ENCODE data around the gene ETFB.

DNA sequence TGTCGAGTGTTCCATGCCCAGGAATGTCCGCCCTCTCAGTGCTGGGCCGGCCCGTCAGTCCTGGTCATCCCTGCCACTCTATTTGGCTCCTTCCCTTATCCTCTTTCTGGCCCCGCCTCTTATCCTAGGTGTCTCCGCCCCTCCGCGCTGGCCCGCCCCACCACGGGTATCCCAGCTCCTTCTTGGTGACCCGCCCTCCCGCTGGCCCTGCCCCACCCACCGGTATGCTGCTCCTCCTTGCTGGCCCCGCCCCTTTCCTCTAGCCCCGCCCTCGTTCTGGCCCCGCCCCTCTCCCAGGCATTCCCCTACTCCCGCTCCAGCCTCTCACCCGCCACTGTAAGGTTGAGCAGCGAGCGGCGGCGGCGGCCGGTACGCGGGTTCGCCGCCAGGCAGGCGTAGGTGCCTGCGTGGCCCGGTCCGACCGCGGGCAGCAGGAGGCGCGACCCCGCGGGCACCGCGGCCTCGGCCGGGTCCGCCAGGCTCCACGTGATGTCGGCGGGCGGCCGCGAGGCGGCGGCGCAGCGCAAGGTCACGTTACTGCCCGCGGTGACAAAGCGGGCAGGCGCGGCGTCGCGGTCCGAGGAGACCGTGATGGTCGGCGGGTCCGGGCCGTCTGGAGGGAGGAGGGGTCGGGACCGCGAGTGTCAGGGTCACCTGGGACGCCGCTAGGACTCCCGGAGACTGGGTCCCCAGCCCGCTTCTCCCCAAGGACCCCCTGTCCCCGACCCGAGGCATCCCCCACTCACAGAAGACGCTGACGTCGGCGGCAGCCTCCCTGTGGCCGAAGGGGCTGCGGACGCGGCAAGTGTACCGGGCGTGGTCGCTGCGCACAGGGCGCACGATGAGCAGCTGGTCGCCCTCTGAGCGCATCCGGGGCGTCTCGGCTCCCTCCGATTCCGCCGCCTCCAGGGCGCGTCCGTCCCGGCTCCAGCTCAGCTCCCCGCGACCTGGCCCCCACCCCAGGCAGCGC, 26.2 kb downstream of the ETFB start:
- no peak for TF ChIP-seq POLR2A (IDR thresholded peaks at IDR 0.05)
- TF ChIP-seq, protein P1, sequence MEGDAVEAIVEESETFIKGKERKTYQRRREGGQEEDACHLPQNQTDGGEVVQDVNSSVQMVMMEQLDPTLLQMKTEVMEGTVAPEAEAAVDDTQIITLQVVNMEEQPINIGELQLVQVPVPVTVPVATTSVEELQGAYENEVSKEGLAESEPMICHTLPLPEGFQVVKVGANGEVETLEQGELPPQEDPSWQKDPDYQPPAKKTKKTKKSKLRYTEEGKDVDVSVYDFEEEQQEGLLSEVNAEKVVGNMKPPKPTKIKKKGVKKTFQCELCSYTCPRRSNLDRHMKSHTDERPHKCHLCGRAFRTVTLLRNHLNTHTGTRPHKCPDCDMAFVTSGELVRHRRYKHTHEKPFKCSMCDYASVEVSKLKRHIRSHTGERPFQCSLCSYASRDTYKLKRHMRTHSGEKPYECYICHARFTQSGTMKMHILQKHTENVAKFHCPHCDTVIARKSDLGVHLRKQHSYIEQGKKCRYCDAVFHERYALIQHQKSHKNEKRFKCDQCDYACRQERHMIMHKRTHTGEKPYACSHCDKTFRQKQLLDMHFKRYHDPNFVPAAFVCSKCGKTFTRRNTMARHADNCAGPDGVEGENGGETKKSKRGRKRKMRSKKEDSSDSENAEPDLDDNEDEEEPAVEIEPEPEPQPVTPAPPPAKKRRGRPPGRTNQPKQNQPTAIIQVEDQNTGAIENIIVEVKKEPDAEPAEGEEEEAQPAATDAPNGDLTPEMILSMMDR (IDR thresholded peaks at IDR 0.05), result peak in 2 of 4 experiments; percentile 15 to 31
- TF ChIP-seq POLR2AphosphoS5 (IDR thresholded peaks at IDR 0.05), result peak; percentile 75 to 86 (median 80)
- TF ChIP-seq EP300 (IDR thresholded peaks at IDR 0.05), result no peak
